ENCODE results near the gene SLC25A21.

DNA sequence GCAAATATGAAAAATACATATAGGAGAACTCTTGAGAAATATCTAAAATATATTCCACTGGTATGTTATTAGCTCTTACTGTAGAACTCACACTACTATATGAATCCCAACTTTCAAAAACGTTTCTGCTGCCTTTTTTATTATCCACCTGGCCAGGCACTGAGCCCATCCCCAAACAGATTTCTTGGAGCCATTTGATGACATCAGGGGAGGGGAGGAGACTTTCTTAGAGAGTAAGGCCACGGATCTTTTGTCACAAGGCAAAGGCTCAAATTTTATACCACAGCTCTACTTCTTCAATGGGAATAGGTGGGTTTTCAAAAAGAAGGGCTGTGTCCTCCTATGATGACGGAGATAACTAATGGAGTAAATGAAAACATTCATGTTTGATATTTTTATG is 83.0 kb downstream of the SLC25A21 start:
- TF ChIP-seq ARNTL (CRISPR knock-in tag; IDR thresholded peaks at IDR 0.05; ENCODE audit: borderline replicate concordance, low read depth) (no peak), BACH2 (CRISPR knock-in tag; IDR thresholded peaks at IDR 0.05; ENCODE audit: borderline replicate concordance) (no peak), OSR1 (CRISPR knock-in tag; IDR thresholded peaks at IDR 0.05) (no peak), ZNF8 (CRISPR knock-in tag; IDR thresholded peaks at IDR 0.05) (no peak), ISL1 (CRISPR knock-in tag; IDR thresholded peaks at IDR 0.05) (no peak), ESRRG (CRISPR knock-in tag; IDR thresholded peaks at IDR 0.05) (no peak), POU6F1 (CRISPR knock-in tag; IDR thresholded peaks at IDR 0.05; ENCODE audit: borderline replicate concordance, low read depth) (no peak), RARB (CRISPR knock-in tag; IDR thresholded peaks at IDR 0.05) (no peak)
- TF ChIP-seq, protein P1, sequence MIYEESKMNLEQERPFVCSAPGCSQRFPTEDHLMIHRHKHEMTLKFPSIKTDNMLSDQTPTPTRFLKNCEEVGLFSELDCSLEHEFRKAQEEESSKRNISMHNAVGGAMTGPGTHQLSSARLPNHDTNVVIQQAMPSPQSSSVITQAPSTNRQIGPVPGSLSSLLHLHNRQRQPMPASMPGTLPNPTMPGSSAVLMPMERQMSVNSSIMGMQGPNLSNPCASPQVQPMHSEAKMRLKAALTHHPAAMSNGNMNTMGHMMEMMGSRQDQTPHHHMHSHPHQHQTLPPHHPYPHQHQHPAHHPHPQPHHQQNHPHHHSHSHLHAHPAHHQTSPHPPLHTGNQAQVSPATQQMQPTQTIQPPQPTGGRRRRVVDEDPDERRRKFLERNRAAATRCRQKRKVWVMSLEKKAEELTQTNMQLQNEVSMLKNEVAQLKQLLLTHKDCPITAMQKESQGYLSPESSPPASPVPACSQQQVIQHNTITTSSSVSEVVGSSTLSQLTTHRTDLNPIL (CRISPR knock-in tag; IDR thresholded peaks at IDR 0.05; ENCODE audit: low read depth), result no peak
- TF ChIP-seq, protein P2, sequence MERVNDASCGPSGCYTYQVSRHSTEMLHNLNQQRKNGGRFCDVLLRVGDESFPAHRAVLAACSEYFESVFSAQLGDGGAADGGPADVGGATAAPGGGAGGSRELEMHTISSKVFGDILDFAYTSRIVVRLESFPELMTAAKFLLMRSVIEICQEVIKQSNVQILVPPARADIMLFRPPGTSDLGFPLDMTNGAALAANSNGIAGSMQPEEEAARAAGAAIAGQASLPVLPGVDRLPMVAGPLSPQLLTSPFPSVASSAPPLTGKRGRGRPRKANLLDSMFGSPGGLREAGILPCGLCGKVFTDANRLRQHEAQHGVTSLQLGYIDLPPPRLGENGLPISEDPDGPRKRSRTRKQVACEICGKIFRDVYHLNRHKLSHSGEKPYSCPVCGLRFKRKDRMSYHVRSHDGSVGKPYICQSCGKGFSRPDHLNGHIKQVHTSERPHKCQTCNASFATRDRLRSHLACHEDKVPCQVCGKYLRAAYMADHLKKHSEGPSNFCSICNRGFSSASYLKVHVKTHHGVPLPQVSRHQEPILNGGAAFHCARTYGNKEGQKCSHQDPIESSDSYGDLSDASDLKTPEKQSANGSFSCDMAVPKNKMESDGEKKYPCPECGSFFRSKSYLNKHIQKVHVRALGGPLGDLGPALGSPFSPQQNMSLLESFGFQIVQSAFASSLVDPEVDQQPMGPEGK (CRISPR knock-in tag; IDR thresholded peaks at IDR 0.05; ENCODE audit: borderline replicate concordance), result no peak
